Thymus (tissue), 11 donors: ENCODE results near the gene ILDR2. TPM values are rescaled to one million over a fixed set of nuclear protein-coding genes. Genes with fewer than 3 reads are reported as not detected.
A peak's percentile ranks its signal among the peaks of the same experiment; 100 is the strongest.

Source experiments
- DNase-seq, 9 donors: peaks; one replicate each; pipeline ENCODE4 v3.0.0-alpha.2; 2013; ENCODE audit warnings: low spot score in 9 of 9, low read depth in 6 of 9, missing footprints in 1 of 9
- H3K27ac ChIP-seq, 2 donors: one replicate each; pipeline ENCODE4 v1.5.1; 2013; ENCODE audit warnings: control low read depth in 1 of 2, low read depth in 1 of 2, low read length in 1 of 2, mild to moderate bottlenecking in 1 of 2, moderate library complexity in 1 of 2
- H3K27me3 ChIP-seq, 2 donors: one replicate each; pipeline ENCODE4 v1.5.1; 2013; ENCODE audit warnings: low read length in 1 of 2; ENCODE audit not compliant: control insufficient read depth in 2 of 2, insufficient read depth in 1 of 2
- H3K36me3 ChIP-seq, 2 donors: one replicate each; pipeline ENCODE4 v1.5.1; 2013; ENCODE audit warnings: low read length in 1 of 2, mild to moderate bottlenecking in 1 of 2, moderate library complexity in 1 of 2; ENCODE audit not compliant: control insufficient read depth in 2 of 2, insufficient read depth in 2 of 2
- H3K4me1 ChIP-seq, 2 donors: one replicate each; pipeline ENCODE4 v1.5.1; 2013; ENCODE audit warnings: low read length in 2 of 2; ENCODE audit not compliant: control insufficient read depth in 2 of 2, insufficient read depth in 2 of 2
- H3K4me3 ChIP-seq, 2 donors: one replicate each; pipeline ENCODE4 v1.5.1; 2013; ENCODE audit warnings: low read length in 2 of 2, control low read depth in 1 of 2, mild to moderate bottlenecking in 1 of 2
- H3K9me3 ChIP-seq, 2 donors: one replicate each; pipeline ENCODE4 v1.5.1; 2013; ENCODE audit warnings: low read length in 1 of 2, mild to moderate bottlenecking in 1 of 2; ENCODE audit not compliant: control insufficient read depth in 2 of 2, insufficient read depth in 1 of 2
- WGBS: extraction: QIAGEN DNeasy Blood & Tissue Kit; methylation state at CpG from one replicate; pipeline ENCODE4 v1.1.7; 2013; 5-methylcytosine and 5-hydroxymethylcytosine counted together
- polyA plus RNA-seq: library from polyadenylated mRNA; stranded (reverse); fragments of 200-250 nt; gene quantifications from one replicate; pipeline ENCODE4 v1.2.3, GENCODE V29; 2013
- total RNA-seq: library from RNA; stranded (reverse); fragments of 120-200 nt; gene quantifications from one replicate; pipeline ENCODE4 v1.2.4, GENCODE V29; 2013
- donor health status: healthy.

Gene ILDR2
- total and polyA plus RNA-seq, 2 donors = 0.46 to 0.90 TPM

GRCh38 chr1:166953491-166953890, 21.8 kb downstream of the ILDR2 start:
- no peak overlapping the region for H3K27ac ChIP-seq
- H3K9me3 ChIP-seq = peaks cover 0 to 2% of the 10 kb centered on the region in 2 donors
- H3K36me3 ChIP-seq = no peaks in the 10 kb centered on the region
- H3K4me1 ChIP-seq = peaks cover 0 to 4% of the 10 kb centered on the region in 2 donors
- no peak for DNase-seq
- H3K27me3 ChIP-seq = peaks cover 0 to 7% of the 10 kb centered on the region in 2 donors
- H3K4me3 ChIP-seq = no peak overlapping the region

- Histone ChIP-seq H3K27ac (no peak overlapping the region), H3K36me3 (no peaks in the 10 kb centered on the region), H3K4me1 (peaks cover 0 to 12% of the 10 kb centered on the region in 2 donors), H3K9me3 (peaks cover 0 to 2% of the 10 kb centered on the region in 2 donors), H3K27me3 (peaks cover 11 to 21% of the 10 kb centered on the region in 2 donors), H3K4me3 (no peak overlapping the region)
- no peak for DNase-seq
- 91% methylated on average over 4 of the region's 4 CpGs for WGBS
Measured at GRCh38 chr1:166952002-166952746, 23.2 kb downstream of the ILDR2 start.

- no peak for DNase-seq
Measured at GRCh38 chr1:166951050-166951449, 24.3 kb downstream of the ILDR2 start.

GRCh38 chr1:166950156-166950555, 25.2 kb downstream of the ILDR2 start:
- Histone ChIP-seq H3K4me3 (no peak overlapping the region), H3K27me3 (peaks cover 11 to 30% of the 10 kb centered on the region in 2 donors), H3K9me3 (peaks cover 0 to 2% of the 10 kb centered on the region in 2 donors), H3K27ac (no peak overlapping the region), H3K4me1 (peaks cover 0 to 15% of the 10 kb centered on the region in 2 donors), H3K36me3 (no peaks in the 10 kb centered on the region)
- DNase-seq = peak in 1 of 9 donors; percentile 50
- 45% methylated on average over 2 of the region's 2 CpGs for WGBS

More at GRCh38 chr1:166951050-166951449, 24.3 kb downstream of the ILDR2 start:
- H3K4me3 ChIP-seq = no peak overlapping the region
- peaks cover 0 to 15% of the 10 kb centered on the region in 2 donors for H3K4me1 ChIP-seq
- 96% methylated on average over 2 of the region's 2 CpGs for WGBS
- H3K27me3 ChIP-seq = peaks cover 11 to 30% of the 10 kb centered on the region in 2 donors
- H3K9me3 ChIP-seq = peaks cover 0 to 2% of the 10 kb centered on the region in 2 donors
- no peak overlapping the region for H3K27ac ChIP-seq
- no peaks in the 10 kb centered on the region for H3K36me3 ChIP-seq

- H3K9me3 ChIP-seq = peaks cover 0 to 2% of the 10 kb centered on the region in 2 donors
- H3K4me1 ChIP-seq = peaks cover 9 to 25% of the 10 kb centered on the region in 2 donors
- H3K36me3 ChIP-seq = no peaks in the 10 kb centered on the region
- H3K4me3 ChIP-seq = no peak overlapping the region
- peaks cover 11 to 32% of the 10 kb centered on the region in 2 donors for H3K27me3 ChIP-seq
- over 99% methylated on average over 2 of the region's 2 CpGs for WGBS
- no peak overlapping the region for H3K27ac ChIP-seq
- no peak for DNase-seq
Measured at GRCh38 chr1:166948856-166949350, 26.4 kb downstream of the ILDR2 start.

GRCh38 chr1:166947398-166948043, 27.8 kb downstream of the ILDR2 start:
- H3K9me3 ChIP-seq = peaks cover 0 to 2% of the 10 kb centered on the region in 2 donors
- 5% methylated on average over 44 of the region's 44 CpGs for WGBS
- DNase-seq = no peak
- H3K27me3 ChIP-seq = peaks cover 11 to 32% of the 10 kb centered on the region in 2 donors
- no peaks in the 10 kb centered on the region for H3K36me3 ChIP-seq
- no peak overlapping the region for H3K27ac ChIP-seq
- H3K4me1 ChIP-seq = peaks cover 9 to 25% of the 10 kb centered on the region in 2 donors
- no peak overlapping the region for H3K4me3 ChIP-seq

GRCh38 chr1:166944186-166944967, 31.0 kb downstream of the ILDR2 start:
- H3K27ac ChIP-seq = no peak overlapping the region
- peaks cover 0 to 2% of the 10 kb centered on the region in 2 donors for H3K9me3 ChIP-seq
- no peak overlapping the region for H3K4me3 ChIP-seq
- DNase-seq = peak in 7 of 9 donors; percentile 25 to 84 (median 55)
- H3K27me3 ChIP-seq = peaks cover 11 to 30% of the 10 kb centered on the region in 2 donors
- peaks cover 9 to 21% of the 10 kb centered on the region in 2 donors for H3K4me1 ChIP-seq
- 19% methylated on average over 5 of the region's 5 CpGs for WGBS
- H3K36me3 ChIP-seq = no peaks in the 10 kb centered on the region

- Histone ChIP-seq H3K36me3 (no peaks in the 10 kb centered on the region), H3K27ac (no peak overlapping the region), H3K9me3 (no peaks in the 10 kb centered on the region), H3K4me3 (no peak overlapping the region), H3K27me3 (peaks cover 0 to 2% of the 10 kb centered on the region in 2 donors), H3K4me1 (peaks cover 7 to 8% of the 10 kb centered on the region in 2 donors)
- 98% methylated on average over 5 of the region's 5 CpGs for WGBS
- DNase-seq = no peak
Measured at GRCh38 chr1:166939741-166940375, 35.5 kb downstream of the ILDR2 start.
